HG02884 (cell line): Measurements from ENCODE around the gene NUMB.

Experiments
- ATAC-seq: cut with Tn5 transposase; IDR thresholded peaks from one replicate; pipeline ENCODE4 v1.9.1; 2021; ENCODE audit warnings: mild to moderate bottlenecking, moderate library complexity; ENCODE audit not compliant: unreplicated experiment

The NUMB gene

GRCh38 chr14:73236157-73236556, 222.2 kb downstream of the NUMB start:
- ATAC-seq: no peak

- no peak for ATAC-seq
Measured at GRCh38 chr14:73235531-73236155, 222.7 kb downstream of the NUMB start.

- ATAC-seq: no peak
Measured at GRCh38 chr14:73234586-73235394, 223.6 kb downstream of the NUMB start.

GRCh38 chr14:73234029-73234428, 224.3 kb downstream of the NUMB start:
- ATAC-seq: no peak

GRCh38 chr14:73233564-73233963, 224.8 kb downstream of the NUMB start:
- ATAC-seq: no peak

GRCh38 chr14:73232984-73233383, 225.4 kb downstream of the NUMB start:
- ATAC-seq: no peak

GRCh38 chr14:73231981-73232851, 226.1 kb downstream of the NUMB start:
- ATAC-seq: no peak

GRCh38 chr14:73230051-73230450, 228.3 kb downstream of the NUMB start:
- ATAC-seq: no peak

GRCh38 chr14:73227812-73228781, 230.2 kb downstream of the NUMB start:
- ATAC-seq: no peak

- no peak for ATAC-seq
Measured at GRCh38 chr14:73225496-73225895, 232.8 kb downstream of the NUMB start.
